Smooth muscle cell (in vitro differentiated cells): ENCODE results near the gene NT5C1A. TPM values are rescaled to one million over a fixed set of nuclear protein-coding genes. Genes with fewer than 3 reads are reported as not detected.
A peak's percentile ranks its signal among the peaks of the same experiment; 100 is the strongest.

ENCODE experiments used
- DNase-seq: peaks from one replicate; lab custom pipeline; 2025; ENCODE audit not compliant: unreplicated experiment; lab: John Stamatoyannopoulos, UW
- H2AFZ ChIP-seq: fragments of 200-600 bp; sonication (generic); 2 replicates; pipeline ENCODE4 v1.6.0; 2016; ENCODE audit warnings: antibody characterized with exemption, low read depth, mild to moderate bottlenecking
- H3F3A ChIP-seq: fragments of 200-600 bp; sonication (generic); 2 replicates; pipeline ENCODE4 v1.6.0; 2017; ENCODE audit warnings: antibody characterized with exemption, low read depth
- H3K27ac ChIP-seq: fragments of 200-600 bp; sonication (generic); 2 replicates; pipeline ENCODE4 v1.5.1; 2016; ENCODE audit warnings: low read depth, mild to moderate bottlenecking
- H3K27me3 ChIP-seq: fragments of 200-600 bp; sonication (generic); 2 replicates; pipeline ENCODE4 v1.6.1; 2016; ENCODE audit warnings: low read depth, mild to moderate bottlenecking
- H3K36me3 ChIP-seq: fragments of 200-600 bp; sonication (generic); 2 replicates; pipeline ENCODE4 v1.5.1; 2016; ENCODE audit warnings: low read depth
- H3K4me1 ChIP-seq: fragments of 200-600 bp; sonication (generic); 2 replicates; pipeline ENCODE4 v1.5.1; 2016; ENCODE audit warnings: low read depth
- H3K4me2 ChIP-seq: fragments of 200-600 bp; sonication (generic); 2 replicates; pipeline ENCODE4 v1.6.0; 2016; ENCODE audit warnings: mild to moderate bottlenecking
- H3K4me3 ChIP-seq: fragments of 200-600 bp; sonication (generic); 2 replicates; pipeline ENCODE4 v1.5.1; 2016; ENCODE audit warnings: mild to moderate bottlenecking
- H3K79me2 ChIP-seq: fragments of 200-600 bp; sonication (generic); 2 replicates; pipeline ENCODE4 v1.6.0; 2016; ENCODE audit warnings: low read depth, mild to moderate bottlenecking
- H3K9ac ChIP-seq: fragments of 200-600 bp; sonication (generic); 2 replicates; pipeline ENCODE4 v1.6.0; 2016; ENCODE audit warnings: low read depth
- H3K9me3 ChIP-seq: fragments of 200-600 bp; sonication (generic); replicated peaks from 2 replicates; pipeline ENCODE4 v1.5.1; 2016; ENCODE audit warnings: low read depth
- H4K20me1 ChIP-seq: fragments of 200-600 bp; sonication (generic); 2 replicates; pipeline ENCODE4 v1.6.0; 2016; ENCODE audit warnings: low read depth
- whole genome bisulfite sequencing: methylation state at CpG from one replicate; pipeline ENCODE4 v1.1.7; 2016; ENCODE audit warnings: low lambda C conversion rate; 5-methylcytosine and 5-hydroxymethylcytosine counted together
- polyA plus RNA-seq: library from polyadenylated mRNA; unstranded; fragments of >200 nt; fragmentation: Nextera tagmentation; extraction: Ambion mirVana; gene quantifications from 2 replicates; pipeline ENCODE4 v1.2.1, GENCODE V29; 2016
- total RNA-seq: library from RNA; depleted of rRNA; stranded (reverse); fragments of >200 nt; gene quantifications from 2 replicates; pipeline ENCODE4 v1.2.3, GENCODE V29; 2014
- TF ChIP-seq, protein P1 (sequence below): fragments of 200-600 bp; sonication (generic); IDR thresholded peaks from 2 replicates; pipeline ENCODE4 v1.5.1; 2017; ENCODE audit warnings: borderline replicate concordance, mild to moderate bottlenecking, antibody characterized with exemption; ENCODE audit not compliant: insufficient read depth, poor library complexity, severe bottlenecking

Gene NT5C1A
- total and polyA plus RNA-seq, 2 experiments from 2014 or later: not detected

DNA sequence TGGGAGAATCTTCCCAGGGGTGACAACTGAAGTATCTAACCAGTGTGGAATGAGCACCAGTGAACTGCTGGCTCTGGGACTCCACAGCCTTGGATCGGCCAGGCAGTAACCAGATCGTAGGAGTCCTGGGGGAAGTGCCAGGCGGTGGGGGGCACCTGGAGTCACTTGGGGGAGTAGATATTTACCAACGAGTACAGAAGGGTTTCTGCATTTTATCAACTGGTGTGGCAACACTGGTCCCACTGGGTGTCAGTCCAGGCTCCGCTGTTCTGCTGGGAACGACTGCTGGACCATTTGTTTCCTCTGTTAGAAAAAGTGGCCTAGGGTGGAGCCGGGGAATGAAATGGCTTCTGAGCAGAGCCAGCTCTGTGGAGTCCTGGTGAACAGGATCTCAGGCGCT lies 46.9 kb downstream of the NT5C1A start:
- H3K9me3 ChIP-seq: no peaks in the 10 kb centered on the region
- no peaks in the 10 kb centered on the region for H3K79me2 ChIP-seq
- peaks cover 8% of the 10 kb centered on the region for H3K4me1 ChIP-seq
- H3K9ac ChIP-seq: no peak overlapping the region
- peak overlapping the region; percentile 87 for H3K27ac ChIP-seq
- DNase-seq: no peak
- WGBS: 66% methylated on average over 8 of the region's 8 CpGs
- H3K4me2 ChIP-seq: peak overlapping the region; percentile 63
- H3K27me3 ChIP-seq: no peaks in the 10 kb centered on the region
- no peaks in the 10 kb centered on the region for H4K20me1 ChIP-seq
- H2AFZ ChIP-seq: no peak overlapping the region
- no peak overlapping the region for H3K4me3 ChIP-seq
- peaks cover 11% of the 10 kb centered on the region for H3F3A ChIP-seq
- H3K36me3 ChIP-seq: no peaks in the 10 kb centered on the region
- TF ChIP-seq, protein P1, sequence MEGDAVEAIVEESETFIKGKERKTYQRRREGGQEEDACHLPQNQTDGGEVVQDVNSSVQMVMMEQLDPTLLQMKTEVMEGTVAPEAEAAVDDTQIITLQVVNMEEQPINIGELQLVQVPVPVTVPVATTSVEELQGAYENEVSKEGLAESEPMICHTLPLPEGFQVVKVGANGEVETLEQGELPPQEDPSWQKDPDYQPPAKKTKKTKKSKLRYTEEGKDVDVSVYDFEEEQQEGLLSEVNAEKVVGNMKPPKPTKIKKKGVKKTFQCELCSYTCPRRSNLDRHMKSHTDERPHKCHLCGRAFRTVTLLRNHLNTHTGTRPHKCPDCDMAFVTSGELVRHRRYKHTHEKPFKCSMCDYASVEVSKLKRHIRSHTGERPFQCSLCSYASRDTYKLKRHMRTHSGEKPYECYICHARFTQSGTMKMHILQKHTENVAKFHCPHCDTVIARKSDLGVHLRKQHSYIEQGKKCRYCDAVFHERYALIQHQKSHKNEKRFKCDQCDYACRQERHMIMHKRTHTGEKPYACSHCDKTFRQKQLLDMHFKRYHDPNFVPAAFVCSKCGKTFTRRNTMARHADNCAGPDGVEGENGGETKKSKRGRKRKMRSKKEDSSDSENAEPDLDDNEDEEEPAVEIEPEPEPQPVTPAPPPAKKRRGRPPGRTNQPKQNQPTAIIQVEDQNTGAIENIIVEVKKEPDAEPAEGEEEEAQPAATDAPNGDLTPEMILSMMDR: no peak

DNA sequence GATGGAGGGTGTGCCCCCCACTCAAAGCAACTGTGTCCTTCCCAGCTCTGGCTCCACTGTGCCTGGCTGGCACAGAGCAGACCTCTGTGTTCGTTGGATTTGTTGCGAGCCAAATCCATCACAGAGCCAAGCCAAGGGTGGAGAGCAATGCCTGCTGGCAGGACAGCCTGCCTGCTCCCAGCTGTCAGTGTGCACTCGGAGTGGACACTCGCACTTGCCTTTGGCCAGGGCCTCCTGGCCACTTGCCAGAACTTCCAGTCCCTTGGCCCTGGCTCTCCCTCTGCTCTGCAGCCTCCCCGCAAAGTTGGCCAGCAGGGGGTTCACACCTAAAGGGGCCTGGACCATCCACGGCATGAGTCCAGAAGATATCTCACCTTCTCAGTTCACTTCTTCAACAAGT lies 48.9 kb downstream of the NT5C1A start:
- H3K4me2 ChIP-seq: no peak overlapping the region
- H3F3A ChIP-seq: peaks cover 11% of the 10 kb centered on the region
- H3K9me3 ChIP-seq: no peaks in the 10 kb centered on the region
- TF ChIP-seq, protein P1: no peak
- DNase-seq: no peak
- WGBS: 87% methylated on average over 6 of the region's 6 CpGs
- H3K4me3 ChIP-seq: no peak overlapping the region
- no peak overlapping the region for H3K9ac ChIP-seq
- no peaks in the 10 kb centered on the region for H3K79me2 ChIP-seq
- H4K20me1 ChIP-seq: no peaks in the 10 kb centered on the region
- no peak overlapping the region for H2AFZ ChIP-seq
- no peaks in the 10 kb centered on the region for H3K36me3 ChIP-seq
- H3K27ac ChIP-seq: no peak overlapping the region
- H3K4me1 ChIP-seq: peaks cover 8% of the 10 kb centered on the region
- H3K27me3 ChIP-seq: no peaks in the 10 kb centered on the region

DNA sequence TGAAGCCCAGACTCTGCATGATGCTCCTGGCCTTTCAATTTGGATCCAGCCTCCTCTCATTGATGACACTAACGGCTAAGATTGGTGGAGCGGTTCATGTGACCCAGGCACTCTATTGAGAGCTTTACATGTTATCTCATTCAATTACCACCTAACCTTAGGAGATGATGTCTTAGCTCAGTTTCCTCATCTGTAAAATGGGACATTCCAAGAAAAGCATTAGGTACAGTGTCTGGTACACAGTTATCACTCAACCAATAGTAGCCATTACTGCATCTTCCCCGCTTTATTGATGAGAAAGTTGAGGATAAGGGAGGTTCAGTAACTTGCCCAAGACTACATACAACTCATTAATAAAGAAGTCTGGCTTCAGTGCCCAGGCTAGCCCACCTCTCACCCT lies 49.5 kb downstream of the NT5C1A start:
- H3K27me3 ChIP-seq: no peaks in the 10 kb centered on the region
- H3K9me3 ChIP-seq: no peaks in the 10 kb centered on the region
- no peak overlapping the region for H3K9ac ChIP-seq
- peaks cover 8% of the 10 kb centered on the region for H3K4me1 ChIP-seq
- H3K36me3 ChIP-seq: no peaks in the 10 kb centered on the region
- peaks cover 11% of the 10 kb centered on the region for H3F3A ChIP-seq
- no peaks in the 10 kb centered on the region for H4K20me1 ChIP-seq
- DNase-seq: no peak
- H3K4me3 ChIP-seq: no peak overlapping the region
- 94% methylated on average over 3 of the region's 3 CpGs for WGBS
- H3K27ac ChIP-seq: no peak overlapping the region
- H3K4me2 ChIP-seq: no peak overlapping the region
- no peak overlapping the region for H2AFZ ChIP-seq
- no peaks in the 10 kb centered on the region for H3K79me2 ChIP-seq
- TF ChIP-seq, protein P1: no peak

DNA sequence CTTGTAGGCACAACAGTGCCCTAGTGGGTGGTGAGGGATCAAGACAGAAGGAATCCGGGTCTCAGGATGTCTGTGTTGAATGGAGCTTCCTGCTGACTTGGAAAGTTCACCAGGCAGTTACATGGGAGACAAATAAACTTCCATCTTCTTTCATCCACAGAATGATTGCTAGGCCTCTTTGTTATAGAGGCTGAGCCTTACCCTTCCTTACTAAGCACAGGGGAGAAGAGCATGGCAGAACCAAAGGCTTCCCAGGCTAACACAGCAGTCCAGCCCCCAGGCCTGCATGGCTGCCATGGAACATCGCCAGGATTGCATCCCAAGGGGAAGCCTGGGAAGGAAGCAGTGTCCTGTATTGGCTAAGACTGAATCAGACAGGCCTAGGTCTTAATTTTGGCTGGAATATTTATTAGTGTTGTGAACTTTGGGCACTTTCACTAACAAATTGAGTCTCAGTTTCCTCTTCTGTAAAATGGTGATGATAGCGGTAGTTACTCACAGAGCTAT lies 51.2 kb downstream of the NT5C1A start:
- Histone ChIP-seq H3K9ac (no peak overlapping the region), H3K79me2 (no peaks in the 10 kb centered on the region), H3K4me3 (no peak overlapping the region), H3K9me3 (no peaks in the 10 kb centered on the region), H3K27me3 (no peaks in the 10 kb centered on the region), H2AFZ (no peak overlapping the region), H3F3A (peaks cover 7% of the 10 kb centered on the region), H3K4me1 (peaks cover 4% of the 10 kb centered on the region), H4K20me1 (no peaks in the 10 kb centered on the region), H3K36me3 (no peaks in the 10 kb centered on the region), H3K27ac (no peak overlapping the region), H3K4me2 (no peak overlapping the region)
- TF ChIP-seq, protein P1: no peak
- WGBS: 89% methylated on average over 3 of the region's 3 CpGs
- DNase-seq: no peak
